ENCODE measurements around the gene FAM120AOS. TPM values are rescaled to one million over a fixed set of nuclear protein-coding genes. Genes with fewer than 3 reads are reported as not detected.

Gene FAM120AOS
- total RNA-seq, 1 experiment from 2014 or later = 40.4 TPM

DNA sequence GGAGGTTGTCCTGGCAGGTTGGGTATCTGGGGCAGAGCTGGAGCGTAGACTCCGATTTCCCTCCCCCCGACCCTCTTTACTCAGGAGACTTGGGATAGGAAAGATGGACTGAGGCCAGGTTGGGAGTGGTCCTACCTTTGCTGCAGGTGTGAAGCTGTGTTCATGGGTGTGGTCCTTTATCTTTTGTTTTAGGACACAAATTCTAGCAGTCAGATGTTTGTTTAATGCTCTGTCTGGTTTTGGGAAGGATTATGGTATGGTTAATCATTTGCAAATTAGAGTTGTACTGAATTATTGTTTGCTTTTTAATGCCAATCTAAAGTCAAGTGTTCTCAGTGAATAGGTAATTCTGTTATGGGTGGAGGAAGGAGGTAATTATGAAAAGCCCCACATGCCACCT is 14.1 kb upstream of the FAM120AOS start:
- DNase-seq (ENCODE audit: low read depth) = no peak

DNA sequence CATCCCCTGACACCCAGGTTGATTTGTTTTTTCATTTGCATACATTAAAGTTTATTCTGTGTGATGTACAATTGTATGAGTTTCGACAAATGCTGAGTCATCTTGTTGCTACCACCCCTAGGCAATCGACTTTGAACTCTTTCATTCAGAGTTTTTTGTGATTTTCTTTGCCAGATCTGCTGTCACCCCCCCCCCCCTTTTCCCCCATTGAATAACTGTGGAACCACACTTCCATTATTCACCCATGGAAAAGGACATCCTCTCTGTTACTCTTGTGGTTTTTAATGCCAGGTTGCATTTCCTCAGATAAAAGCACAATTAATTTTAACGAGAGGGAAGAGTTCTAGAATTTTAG is 13.7 kb upstream of the FAM120AOS start:
- DNase-seq (ENCODE audit: low read depth) = no peak

DNA sequence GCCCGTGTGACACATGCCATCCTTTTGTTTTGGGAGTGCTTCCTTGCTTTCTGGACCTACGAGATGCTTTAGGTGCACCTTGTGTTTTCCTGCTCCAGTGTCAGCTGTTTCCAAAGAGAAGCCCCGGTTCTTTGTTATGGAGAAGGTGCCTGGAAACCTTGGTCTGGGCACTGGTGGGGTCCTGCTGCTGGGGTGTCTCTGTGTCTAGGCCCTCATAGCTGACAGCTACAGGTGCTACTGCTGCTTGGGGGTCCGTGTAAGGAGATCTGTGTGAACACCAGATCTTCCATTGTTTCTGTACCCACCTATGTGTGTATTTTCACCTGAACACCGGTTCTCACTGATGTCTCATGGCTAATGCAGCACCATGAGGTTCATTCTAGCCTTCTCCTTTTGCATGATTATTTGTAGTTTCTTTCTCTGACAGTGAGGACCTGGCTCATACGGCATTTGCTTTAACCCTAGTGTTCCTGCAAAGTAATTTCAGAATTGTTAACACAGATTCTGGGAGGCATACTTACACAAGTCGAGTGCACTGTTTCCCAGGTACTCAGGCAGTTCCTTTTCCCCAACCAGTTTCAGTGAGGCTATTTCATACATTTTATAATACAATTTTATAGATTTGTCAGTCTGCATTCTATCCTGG is 13.2 kb upstream of the FAM120AOS start:
- DNase-seq (ENCODE audit: low read depth) = no peak

DNA sequence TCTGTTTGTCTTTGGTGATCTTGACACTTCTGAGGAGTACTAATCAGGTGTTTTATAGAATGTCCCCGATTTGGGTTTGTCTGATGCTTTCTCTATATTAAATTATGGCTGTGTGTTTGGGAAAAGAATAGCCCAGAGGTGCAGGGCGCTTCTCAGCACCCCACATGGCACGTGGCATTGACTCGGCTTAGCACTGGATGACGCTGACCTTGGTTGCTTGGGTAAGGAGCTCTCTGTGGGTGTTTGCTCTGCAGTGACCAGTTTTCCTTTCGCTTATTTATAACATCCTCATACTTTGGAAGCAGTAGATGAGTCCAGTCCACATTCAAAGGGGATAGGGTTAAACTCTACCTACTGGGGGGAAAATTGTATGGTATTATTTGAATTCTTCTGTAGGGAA is 12.5 kb upstream of the FAM120AOS start:
- DNase-seq (ENCODE audit: low read depth) = no peak

DNA sequence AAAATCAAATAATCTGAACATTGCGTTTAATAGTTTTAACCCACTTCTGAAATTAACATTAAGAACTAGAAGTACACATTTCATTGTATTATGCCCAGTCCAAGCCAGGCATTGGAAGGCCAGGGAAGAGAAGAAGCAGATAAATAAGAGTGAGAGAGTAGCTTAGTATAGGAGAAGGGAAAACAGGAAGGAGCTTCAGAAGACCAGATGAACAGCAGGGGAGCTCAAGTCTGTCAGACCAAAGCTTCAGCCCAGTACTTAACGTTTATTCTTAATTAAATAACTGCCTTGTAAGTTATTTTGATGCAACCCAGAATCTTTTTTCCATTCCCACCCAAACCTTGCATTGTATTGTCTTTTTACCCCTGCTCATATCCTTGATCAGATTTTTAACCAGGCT is 11.5 kb upstream of the FAM120AOS start:
- DNase-seq (ENCODE audit: low read depth) = no peak

DNA sequence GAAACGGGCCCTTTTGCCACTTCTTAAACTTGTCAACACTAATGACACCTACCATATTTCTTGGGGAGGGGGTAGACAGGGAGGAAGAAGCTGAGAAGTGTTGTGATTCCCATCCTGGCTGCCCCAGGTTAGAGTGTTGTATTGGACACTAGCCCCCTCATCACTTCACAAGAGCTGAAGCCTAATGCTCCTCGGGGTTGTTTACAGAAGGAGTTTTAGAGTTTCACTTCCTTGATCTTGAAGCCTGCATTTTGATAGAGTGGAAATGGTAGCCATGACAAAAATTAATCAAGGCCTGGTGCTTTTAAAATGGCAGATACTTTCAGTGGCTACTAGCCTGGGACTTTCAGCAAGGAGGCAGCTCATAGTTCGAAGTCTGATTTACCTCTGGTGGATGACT is 11.0 kb upstream of the FAM120AOS start:
- DNase-seq (ENCODE audit: low read depth) = no peak

DNA sequence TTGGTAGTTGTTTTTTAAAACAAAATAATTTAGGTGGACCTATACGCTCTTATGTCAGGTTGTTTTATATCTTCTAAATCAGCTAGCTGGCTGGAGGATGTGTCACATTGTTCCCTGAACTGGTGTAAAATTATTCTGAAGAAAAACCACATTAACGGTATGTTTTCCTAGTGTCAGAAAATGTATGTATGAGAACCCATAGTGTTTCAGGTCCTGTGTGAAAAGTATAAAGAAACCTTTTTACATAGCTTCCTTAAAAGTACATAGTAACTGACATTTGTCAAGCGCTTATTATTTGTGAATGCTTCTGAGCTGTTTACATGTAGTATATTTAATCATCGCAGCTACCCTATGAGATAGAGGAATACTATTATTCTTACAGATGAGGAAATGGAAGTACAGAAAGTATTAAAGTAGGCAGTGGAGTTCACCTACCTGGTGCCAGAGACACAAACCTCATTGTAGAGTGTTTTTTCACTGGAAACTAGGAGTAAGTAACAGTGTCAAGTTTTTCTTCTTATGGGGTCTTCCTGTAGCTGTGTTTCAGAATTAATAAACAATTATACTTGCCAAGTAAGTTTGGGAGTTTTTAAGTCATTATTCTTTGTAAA is 10.4 kb upstream of the FAM120AOS start:
- no peak for DNase-seq (ENCODE audit: low read depth)

DNA sequence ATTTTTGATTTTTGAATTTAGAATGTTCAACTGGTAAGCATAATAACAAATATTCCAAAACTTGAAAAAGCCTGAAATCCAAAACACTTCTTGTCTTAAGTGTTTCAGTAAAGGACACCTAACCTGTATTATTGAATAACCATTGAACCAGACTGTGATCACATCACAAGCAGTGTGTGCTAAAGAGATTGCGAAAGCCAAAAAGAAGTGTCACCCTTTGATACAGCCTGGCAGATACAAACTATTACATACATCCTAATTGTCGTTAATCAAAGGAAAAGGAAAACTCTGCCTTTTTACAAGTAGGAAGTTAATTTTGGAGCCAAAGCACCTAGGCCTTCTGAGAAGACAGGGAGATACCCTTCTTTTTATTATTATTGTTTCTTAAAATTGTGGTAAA is 8.4 kb upstream of the FAM120AOS start:
- no peak for DNase-seq (ENCODE audit: low read depth)

DNA sequence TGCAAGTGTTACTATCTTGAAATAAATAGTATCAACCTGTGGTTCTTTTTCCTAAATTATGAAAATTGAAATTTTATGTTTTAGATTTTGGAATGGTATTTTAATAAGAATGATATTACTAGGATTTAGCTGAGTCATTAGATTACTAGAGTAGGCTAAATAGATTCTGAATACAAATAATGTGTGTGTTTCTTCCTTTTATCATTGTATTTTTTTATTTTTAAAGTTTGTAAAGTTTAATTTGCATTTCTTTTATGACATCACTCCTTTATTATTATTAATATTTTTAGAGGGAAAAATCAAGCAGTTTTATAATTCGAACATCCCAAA is 8.0 kb upstream of the FAM120AOS start:
- DNase-seq (ENCODE audit: low read depth) = no peak

DNA sequence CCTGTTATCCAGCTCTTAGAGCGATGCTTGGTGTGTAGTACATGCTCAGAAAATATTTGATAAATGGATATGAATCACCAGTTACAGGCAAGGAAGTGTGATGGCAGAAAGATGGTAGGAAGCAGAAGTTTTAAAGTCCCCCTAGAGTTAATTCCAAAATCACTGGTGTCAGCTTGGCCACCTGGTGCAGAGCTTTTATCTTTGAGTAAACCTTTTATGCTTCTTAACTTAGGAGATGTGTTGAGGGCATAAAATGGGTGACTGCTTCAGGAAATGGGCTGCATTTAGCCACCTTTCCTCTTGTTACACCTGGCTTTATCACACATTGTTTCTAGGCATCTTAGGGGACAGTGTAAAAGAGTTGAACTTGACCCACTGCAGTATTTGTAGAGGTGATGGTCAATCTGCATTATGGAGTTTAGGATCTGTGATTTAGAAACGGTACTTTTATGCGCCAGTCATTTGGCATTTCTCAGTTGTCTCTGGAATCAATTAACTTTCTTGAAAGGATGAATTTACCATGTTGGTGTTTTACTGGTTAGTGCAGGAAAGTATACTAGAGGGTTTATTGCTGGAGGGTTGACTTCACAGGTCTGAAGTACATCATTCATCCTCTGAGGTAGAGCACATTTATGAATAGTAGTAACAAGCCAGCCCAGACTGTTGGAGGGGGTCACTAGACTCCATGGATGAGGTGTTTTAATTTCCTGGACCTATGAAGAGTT is 7.5 kb upstream of the FAM120AOS start:
- no peak for DNase-seq (ENCODE audit: low read depth)

DNA sequence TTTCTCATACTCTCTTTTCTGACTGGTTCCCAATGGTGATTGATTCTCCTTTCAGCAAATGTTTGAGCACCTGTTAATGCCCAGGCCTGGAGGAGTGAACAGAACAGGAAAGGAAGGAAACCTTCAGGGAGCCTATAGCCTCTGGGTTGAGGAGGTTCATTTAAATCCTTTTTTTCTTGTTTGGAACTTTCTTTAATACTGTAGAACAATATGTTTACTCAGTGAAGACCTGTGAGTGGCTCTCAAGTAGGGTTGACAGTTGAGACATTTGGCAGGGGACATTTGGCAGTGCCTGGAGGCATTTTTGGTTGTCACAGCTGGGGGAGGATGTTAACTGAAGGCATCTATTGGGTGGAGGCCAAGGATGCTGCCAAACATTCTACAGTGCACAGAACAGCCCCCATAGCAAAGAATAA is 6.1 kb upstream of the FAM120AOS start:
- DNase-seq (ENCODE audit: low read depth) = no peak

DNA sequence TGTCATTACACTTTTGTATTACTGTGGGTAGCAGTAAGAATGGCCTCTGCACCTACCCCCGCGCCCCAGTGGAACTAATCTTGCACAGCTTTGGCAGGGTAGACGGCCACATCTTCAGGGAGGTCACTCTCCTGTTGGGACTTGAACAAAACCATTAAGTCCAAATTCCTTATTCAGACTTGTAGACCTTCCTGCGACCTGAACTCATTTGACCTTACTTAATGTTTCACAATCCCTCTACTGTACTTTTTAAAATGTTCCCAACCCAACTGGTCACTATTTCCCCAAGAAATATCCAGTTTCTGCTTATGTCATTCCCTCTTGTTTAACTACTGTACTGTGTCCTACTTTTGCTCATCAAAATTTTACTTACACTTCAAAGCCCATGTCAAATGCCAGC is 5.3 kb upstream of the FAM120AOS start:
- peak; percentile 16 for DNase-seq (ENCODE audit: low read depth)

DNA sequence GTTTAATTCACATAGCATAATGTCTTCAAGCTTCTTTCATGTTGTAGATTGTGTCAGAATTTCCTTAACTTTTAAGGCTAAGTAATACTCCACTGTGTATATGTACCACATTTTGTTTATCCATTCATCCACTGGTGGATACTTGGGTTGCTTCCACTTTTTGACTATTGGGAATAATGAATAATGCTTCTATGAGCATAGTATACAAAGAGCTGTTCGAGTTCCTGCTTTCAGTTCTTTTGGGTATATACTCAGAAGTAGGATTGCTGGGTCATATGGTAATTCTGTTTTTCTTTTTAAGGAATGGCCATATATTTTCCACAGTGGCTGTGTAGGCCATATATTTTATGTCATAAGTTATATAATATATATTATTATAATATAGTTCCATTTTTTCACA is 3.6 kb upstream of the FAM120AOS start:
- DNase-seq (ENCODE audit: low read depth) = no peak

DNA sequence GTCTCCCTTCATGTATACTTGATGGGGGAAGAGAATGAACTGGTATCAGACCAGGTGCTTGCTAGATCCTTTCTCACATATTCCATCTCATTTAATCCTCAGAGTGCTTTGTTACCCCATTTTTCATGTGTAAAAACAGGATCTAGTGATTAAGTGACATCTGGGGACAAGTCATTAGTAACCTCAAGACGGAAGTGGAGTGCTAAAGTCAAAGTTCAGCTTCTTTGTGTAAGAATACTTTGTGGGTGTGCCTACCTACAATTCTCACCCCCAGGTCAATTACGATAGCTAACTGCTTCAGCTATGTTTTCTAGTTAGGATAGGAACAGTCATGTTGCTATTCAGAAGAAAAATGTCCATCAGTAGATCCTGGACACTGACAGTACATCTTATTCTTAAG is 3.1 kb upstream of the FAM120AOS start:
- DNase-seq (ENCODE audit: low read depth) = no peak

DNA sequence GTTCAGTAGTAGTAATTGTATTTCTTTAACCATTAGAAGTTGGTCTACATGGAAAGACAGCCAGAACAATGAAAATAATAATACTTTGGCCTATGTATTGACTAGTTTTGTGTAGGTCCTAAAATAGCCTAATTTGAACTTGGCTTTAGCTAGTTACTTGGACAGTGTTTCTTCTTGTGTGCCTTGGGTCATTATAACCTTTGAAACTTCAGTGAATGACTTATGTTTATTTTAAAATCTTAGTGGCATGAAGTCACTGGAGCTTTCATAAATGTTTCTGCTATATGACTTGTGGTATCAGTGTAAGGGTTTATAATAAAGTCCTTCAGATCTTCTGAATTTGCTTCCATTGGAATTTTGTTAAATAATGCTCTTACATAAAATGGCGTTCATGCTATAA is 2.6 kb upstream of the FAM120AOS start:
- DNase-seq (ENCODE audit: low read depth) = no peak

DNA sequence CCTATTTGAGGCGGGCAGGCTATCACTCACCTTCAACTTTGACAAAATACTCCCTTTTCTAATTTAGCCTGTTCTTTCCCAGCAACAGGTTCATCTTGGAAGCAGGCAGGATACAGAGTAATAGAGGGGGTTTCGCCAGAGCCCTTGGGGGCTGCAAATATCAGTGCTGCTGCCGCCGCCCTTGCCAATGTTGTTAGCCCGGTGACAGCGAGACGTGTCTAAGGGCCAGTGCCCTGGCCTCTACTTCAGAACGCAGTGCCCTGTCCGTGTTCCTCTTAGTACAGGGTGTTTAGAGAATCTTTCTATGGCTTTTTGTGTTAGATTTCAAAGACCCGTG is 703 bp downstream of the FAM120AOS start:
- DNase-seq (ENCODE audit: low read depth) = no peak

DNA sequence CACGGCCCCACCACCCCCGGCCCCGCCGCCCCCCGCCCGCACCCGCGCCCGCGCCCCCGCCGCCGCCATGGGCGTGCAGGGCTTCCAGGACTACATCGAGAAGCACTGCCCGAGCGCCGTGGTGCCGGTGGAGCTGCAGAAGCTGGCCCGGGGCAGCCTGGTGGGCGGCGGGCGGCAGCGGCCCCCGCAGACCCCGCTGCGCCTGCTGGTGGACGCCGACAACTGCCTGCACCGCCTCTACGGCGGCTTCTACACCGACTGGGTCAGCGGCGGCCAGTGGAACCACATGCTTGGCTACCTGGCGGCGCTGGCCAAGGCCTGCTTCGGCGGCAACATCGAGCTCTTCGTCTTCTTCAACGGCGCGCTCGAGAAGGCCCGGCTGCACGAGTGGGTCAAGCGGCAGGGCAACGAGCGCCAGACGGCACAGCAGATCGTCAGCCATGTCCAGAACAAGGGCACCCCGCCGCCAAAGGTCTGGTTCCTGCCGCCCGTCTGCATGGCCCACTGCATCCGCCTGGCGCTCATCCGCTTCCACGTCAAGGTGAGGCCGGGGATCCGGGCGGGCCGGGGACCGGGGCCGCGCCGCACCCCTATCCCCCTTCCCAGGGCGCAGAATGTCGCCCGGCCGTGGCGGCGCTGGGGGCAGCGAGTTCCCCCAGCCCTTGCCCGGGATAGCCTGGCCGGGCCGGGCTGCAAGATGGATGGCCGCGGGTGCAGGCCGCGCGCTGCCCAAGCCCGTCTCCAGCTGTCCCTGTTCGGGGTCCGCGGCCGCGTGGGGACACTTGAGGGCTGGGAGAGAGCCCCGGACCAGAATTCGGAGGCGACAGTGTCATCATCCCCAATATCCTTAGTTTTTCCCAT is 1.3 kb downstream of the FAM120AOS start:
- peak; percentile 30 for DNase-seq (ENCODE audit: low read depth)

DNA sequence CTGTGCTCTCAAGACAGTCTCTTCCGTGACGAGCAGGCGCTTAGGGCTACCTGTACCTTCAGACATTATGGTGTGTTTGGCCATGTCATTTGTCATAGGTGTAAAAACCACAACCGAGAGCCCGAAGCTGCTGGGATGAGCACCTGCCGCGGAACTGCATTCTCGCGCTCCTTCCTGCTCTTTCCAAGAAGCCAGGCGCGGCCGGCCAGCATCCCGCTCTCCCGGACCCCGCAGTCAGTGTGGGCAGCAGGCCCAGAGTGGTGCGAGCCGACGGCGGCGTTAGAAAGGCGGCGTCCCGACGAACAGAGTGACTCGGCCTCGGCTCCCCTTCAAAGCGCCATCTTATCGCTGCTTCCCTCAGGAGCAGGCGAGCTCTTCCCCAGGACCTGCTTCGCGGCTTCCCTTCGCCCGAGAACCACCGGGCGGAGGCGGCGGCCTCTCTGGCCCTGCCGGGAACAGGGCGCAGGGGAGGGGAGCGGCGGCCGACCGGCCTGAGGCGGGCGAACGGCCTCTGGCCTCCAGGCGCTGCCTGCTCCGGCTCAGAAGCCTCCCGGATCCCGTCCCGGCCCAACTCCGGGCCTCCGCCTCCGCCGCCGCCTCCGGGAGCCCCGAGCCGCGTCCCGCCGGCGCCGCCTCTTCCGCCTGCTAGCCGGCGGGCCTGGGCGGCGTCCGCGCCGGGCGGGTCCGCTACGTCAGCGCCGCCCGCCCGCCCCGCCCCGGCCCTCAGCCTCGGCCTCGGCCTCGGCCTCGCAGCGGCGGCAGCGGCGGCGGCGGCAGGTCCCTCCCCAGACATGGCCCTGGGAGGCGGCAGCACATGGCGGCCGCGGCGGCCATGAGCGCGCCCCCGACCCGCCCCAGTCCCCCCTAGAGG is 2.2 kb downstream of the FAM120AOS start, which contains the start of gene FAM120A:
Gene FAM120A (plus strand): TSS at position 741 of the 871 bp plus-strand sequence. CDS start 231 bp downstream, outside the sequence.
- peak; percentile 70 for DNase-seq (ENCODE audit: low read depth)

DNA sequence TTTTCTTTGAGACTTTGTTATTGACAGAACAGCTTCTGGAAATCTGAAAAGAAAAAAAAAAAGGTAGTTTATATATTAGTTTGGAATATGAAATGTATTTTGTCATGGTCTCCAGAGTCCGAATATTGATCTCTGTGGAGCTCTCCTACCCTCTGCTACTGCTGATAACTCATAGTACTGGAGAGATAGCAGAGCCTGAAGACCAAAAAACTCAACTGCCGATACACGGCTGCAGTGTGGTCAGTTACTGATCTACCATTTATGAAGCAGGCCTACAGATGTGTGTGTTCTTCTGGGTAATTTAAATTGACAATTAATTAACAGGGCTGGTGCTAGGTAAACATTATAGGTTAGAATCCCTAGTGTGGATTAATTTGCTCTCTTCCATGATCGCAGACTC is 5.7 kb downstream of the FAM120AOS start:
- DNase-seq (ENCODE audit: low read depth) = no peak

DNA sequence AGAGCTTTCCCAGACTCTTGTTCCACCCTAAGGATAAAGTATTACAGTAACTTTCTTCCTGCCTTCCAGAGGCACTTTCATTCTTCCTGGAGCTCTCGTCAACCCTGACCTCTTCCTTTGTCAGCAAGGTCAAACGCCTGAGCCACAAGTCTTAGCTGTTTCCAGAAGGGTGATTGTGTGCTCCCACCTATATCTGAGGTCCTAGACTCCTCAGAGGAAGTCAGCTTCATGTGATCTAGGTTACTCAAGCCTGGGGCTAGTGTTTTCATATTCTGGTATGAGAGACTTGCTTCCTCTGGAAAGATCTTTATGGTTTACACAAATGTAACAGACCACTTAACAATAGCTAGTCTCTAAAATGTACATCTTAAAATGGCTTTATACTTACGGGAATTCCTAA is 7.3 kb downstream of the FAM120AOS start:
- no peak for DNase-seq (ENCODE audit: low read depth)

DNA sequence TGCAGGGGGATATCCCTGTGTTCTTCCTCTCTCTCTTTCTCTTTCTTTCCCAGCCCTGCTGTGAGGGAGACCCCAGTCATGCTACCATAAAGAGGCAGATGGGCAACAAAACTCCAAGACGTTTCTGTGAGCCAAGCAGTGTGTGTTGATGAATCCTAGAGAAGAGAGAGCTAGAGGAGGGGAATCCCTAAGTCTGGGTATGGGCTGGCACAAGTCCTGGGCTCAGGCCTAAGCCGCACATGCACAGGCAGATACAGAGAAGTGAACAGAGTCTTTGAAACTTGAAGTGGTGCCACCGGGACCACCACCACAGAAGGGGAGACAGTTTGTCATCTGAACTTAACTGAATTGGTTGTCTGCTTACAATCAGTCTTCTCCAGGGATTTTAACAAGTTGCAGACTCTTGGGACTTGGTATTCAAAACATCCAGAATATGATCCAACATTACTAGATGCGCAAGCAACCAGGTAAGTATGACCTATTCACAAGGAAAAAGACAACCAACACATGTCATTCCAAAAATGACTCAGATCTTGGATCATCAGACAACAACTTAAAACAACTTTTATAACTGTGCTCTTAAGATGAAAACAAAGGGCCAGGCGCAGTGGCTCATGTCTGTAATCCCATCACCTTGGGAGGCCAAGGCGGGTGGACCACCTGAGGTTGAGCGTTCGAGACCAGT is 12.3 kb downstream of the FAM120AOS start:
- DNase-seq (ENCODE audit: low read depth) = no peak
